Measurements from ENCODE around the gene CCDC6.
A peak's percentile ranks its signal among the peaks of the same experiment; 100 is the strongest.
"Not testable (repeated sequence)": the region's sequence is repeated elsewhere in the genome, so short reads cannot be mapped to it uniquely, and the experiment has no call there.

CCDC6 gene

DNA sequence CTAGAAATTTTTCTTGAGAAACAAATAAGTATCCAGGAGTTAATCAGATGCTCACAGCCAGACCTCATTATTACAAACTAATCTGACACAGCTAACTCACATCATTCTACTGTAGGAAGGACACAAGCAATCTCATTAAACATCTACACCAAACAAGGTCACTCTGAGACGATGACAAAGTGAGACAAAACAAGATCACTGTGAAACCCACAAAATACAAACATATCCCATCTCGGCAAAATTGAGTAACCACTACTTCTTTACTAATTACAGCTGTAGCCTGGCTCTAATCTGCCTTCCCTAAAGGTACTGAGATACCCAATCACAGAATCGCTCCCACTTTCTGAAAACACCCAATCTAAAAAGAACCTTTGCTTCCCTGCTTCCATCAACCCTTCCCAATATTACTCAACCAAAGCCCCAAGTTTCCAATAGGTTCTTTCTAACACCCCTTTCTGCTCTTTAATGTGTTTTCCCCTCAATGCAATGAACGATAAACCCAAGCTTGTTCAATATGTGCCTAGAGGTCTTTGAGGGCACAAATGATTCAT is 26.9 kb downstream of the CCDC6 start:
- DNase-seq = no peak

DNA sequence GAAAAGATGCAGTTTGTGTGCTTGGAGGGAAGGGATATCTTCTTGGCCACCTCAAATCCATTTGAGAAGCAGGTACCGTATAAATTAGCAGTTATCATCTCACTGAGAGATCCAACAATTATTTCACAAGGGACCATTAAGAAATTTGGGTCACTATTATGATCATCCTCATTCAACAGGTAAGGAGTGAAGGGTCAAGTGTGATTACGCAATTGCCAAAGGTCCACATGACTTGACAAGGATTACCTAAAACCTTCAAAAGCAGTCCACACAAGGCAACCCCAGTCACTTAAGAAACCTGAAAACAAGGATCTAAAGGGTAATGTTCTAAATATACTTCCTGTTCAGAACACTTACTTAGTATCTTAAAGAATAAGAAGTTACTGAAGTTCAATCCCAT is 27.4 kb downstream of the CCDC6 start:
- DNase-seq = no peak

DNA sequence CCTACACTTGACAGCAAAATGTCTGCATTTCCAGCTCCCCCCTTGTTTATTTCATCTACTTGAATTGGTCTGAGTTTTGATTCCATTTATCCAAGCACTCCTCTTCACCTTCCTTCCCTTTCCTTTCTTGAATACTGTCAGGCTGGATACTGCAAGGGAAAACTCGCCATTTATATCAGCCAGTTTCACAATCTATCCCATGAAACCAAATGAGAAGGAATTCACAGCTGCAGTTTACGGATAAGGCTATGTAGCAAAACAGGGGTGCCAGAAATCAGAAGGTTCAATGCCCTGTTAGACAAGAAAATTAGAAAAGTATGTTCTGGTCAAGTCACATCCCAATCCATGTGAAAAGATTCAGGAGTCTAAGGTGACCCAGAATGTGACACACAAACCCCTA is 28.1 kb downstream of the CCDC6 start:
- DNase-seq = no peak

- DNase-seq = no peak
Observed at GRCh38 chr10:59877191-59877671, 29.1 kb downstream of the CCDC6 start.

GRCh38 chr10:59876695-59877094 is 29.7 kb downstream of the CCDC6 start:
- DNase-seq = no peak

- DNase-seq = not testable (repeated sequence)
Observed at GRCh38 chr10:59876208-59876607, 30.1 kb downstream of the CCDC6 start.

DNA sequence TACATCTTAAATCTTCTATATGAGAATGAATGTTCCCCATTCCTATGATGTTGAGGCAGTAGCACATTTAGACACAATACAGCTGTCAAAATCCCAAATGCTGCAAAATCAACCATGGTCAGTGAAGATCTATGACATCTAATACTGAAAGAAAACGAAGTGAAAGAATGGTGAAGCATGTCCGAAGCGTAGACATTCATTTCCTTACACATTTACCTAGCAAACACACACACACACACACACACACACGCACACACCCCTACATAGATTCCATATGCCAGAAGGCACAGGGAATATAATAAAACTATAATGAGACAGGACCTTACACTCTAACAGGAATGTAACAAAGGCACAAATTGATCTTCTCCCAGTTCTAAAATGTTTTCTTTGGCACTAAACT is 32.5 kb downstream of the CCDC6 start:
- DNase-seq = no peak

DNA sequence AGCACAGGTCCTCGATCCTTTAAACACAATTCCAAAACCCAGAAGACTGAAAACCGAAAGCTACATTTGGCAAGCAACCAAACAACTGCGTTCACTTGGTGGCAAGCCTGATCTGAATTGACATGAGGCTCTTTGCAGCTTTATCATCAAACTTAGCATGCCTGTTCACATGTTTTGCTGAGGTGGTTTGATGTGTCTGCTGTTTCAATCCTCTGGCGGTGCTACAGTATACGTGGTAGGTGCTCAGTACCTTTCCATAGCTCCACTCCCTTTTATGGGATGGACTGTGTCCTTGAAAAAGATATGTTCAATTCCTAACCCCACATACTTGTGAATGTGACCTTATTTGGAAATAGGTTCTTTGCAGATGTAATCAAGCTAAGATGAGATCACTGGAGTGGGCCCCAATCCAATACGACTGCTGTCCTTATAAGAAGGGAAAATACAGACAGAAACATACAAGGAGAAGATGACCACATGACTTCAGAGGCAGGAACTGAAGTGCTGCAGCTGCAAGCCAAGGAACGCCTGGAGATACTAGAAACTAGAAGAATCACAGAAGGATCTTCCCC is 33.4 kb downstream of the CCDC6 start:
- DNase-seq = no peak

GRCh38 chr10:59870152-59870551 is 36.2 kb downstream of the CCDC6 start:
- no peak for DNase-seq

GRCh38 chr10:59869594-59869940 is 36.8 kb downstream of the CCDC6 start:
- DNase-seq = no peak

DNA sequence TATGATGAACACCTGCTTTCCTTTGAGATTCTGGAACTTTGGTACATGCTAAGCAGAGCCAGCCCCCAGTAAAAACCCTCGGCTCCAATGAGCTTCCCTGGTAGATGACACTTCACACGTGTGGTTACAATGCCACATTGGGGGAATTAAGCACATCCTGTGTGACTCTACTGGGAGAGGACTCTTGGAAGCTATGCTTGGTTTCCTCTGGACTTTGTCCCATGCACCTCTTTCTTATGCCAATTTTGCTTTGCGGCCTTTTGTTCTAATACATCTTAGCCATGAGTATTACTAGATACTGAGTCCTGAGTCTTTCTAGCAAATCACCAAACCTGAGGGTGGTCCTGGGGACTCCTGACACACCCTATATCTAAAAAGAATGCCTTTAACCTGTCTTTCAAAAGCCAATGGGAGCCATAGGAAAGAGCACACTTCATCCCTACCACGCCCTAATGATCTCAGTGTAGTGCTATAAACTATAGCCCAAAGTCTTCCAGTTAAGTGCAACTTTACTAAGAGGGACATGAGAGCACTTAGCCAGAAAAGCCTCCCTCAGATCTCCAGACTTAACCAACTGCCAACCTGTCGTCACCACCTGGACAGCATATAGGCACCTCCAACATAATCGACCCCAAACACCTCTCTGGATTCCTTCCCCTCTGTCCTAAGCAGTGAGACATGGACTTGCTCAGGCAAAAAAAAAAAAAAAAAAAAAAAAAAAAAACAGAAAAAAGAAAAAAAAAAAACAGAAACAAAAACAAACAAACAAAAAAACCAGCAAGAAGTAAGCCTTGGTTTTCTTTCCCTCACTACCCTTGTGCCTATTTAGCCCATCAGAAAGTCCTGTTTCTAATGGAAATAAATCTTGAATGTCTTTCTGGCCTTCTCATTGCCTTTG is 37.4 kb downstream of the CCDC6 start:
- DNase-seq = no peak

- DNase-seq = no peak
Observed at GRCh38 chr10:59867590-59867989, 38.8 kb downstream of the CCDC6 start.

- peak; percentile 15 for DNase-seq
Observed at GRCh38 chr10:59865101-59865500, 41.3 kb downstream of the CCDC6 start.

DNA sequence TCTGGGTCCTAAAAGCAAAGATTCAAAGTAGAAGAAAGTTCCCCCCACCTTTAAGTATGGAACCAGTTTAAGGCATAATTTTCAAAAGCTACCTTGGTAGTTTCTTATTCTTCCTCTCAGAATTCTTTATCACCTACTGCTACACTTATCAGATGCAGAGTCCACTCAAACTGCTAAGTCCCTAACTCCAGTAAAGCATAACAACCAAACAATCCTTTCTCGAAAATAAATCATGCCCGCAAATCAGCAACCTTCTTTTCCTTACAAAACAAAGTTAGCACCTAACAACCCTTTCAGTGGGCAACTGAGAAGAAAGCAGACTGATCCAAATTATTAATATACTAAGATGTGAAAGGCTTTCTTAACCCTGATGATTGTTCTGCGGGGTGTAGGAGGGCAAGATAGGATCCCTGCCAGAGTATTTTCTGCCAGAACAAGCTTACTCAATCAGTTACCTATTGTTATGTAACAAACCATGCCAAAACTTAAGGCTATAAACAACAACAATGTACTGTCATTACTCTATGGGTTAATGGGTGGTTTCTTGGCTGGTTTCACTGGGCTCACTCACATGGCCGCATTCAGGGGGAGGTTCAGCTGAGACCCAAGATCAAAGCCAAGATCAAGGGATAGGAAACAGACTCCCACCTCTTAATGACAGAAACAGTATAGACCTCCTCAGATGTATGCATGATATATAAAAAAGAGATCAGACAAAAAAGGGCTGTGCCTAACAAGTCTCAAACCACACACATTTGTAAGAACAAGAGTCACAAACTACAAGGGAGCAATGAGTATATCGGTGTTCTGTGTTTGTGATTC is 42.0 kb downstream of the CCDC6 start:
- DNase-seq = no peak

DNA sequence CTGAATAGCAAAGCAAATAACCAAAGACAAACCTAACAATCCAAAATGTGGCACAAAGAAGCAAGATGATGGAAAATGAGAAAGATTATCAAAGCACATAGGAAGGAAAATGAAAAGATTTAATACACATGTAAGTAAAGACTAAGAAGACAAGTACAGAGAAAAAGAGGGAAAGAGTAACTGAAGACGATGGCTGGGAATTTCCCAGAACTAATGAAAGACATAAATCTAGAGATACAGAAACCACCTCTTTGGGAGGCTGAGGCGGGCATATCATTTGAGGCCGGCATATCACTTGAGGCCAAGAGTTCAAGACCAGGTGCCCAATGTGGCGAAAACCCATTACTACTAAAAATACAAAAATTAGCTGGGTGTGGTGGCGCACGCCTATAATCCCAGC is 46.8 kb downstream of the CCDC6 start:
- no peak for DNase-seq

- DNase-seq = no peak
Observed at GRCh38 chr10:59857921-59858320, 48.4 kb downstream of the CCDC6 start.

- no peak for DNase-seq
Observed at GRCh38 chr10:59857049-59857448, 49.3 kb downstream of the CCDC6 start.

- no peak for DNase-seq
Observed at GRCh38 chr10:59856104-59856503, 50.3 kb downstream of the CCDC6 start.

GRCh38 chr10:59854571-59854970 is 51.8 kb downstream of the CCDC6 start:
- DNase-seq = no peak

DNA sequence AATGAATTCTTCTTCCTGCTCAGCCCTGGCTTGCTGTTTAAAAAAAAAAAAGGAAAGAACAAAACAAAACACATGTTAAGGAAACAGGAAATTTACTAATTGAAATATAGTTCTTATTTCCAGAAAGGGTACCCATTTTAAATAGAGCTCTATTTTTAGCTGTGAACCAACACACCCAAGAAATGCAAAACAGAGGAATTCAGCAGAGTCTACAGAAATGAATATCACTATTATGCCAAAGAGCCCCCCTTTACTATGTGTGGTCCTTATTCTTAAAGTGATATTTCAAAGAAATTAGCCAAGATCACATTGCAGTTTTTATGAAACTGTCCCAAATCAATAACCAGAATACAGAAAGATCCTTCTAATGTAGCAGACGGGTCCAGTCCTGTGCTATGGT is 53.7 kb downstream of the CCDC6 start:
- no peak for DNase-seq

GRCh38 chr10:59851864-59852263 is 54.5 kb downstream of the CCDC6 start:
- no peak for DNase-seq

- DNase-seq = no peak
Observed at GRCh38 chr10:59847888-59848287, 58.5 kb downstream of the CCDC6 start.

DNA sequence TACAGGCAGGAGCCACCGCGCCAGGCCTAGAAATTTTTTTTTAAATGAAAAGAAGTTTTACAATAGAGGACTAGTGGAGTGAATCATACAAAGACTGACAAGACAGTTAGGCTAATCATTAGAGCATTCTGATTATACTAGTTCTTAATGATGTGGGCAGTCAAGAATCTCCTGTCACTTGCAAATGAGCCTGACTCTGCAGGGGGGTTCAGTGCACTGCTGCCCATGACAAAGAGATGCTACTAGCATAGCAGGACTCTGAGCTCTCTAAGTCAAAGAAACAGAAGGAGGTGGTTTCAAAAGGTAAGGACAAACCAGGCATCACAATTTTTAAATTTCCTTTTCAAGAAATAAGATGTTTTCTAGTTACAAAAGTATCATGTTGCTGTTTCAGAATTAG is 59.0 kb downstream of the CCDC6 start:
- DNase-seq = no peak

Measured in CD4-positive, alpha-beta T cell treated with Interleukin-6 for 4 hours (primary cell).